Activated naive CD8-positive, alpha-beta T cell treated with anti-CD3 and anti-CD28 coated beads, Interleukin-2, amount 10 ng/mL, durations not matched to agents 7 days and 5 days (primary cell): Measurements from ENCODE around the gene PADI6. TPM values are rescaled to one million over a fixed set of nuclear protein-coding genes. Genes with fewer than 3 reads are reported as not detected.

Source experiments
- ATAC-seq: fragments of 150-1000 bp; cut with Tn5 transposase; one replicate; pipeline ENCODE4 v1.10.0; 2021; ENCODE audit warnings: low read depth, moderate library complexity
- POLR2A ChIA-PET: fragments of 350-600 bp; sonication (Branson Sonifier 250); formaldehyde crosslinking; loops from one replicate; lab custom pipeline; 2021; ENCODE audit warnings: antibody characterized with exemption; lab: Charles Lee
- DNase-seq: peaks from one replicate; pipeline ENCODE4 v3.0.0; 2021
- H3K27ac Mint-ChIP-seq: one replicate; pipeline ENCODE4 v1.8.0; 2022; ENCODE audit warnings: mild to moderate bottlenecking, mixed read lengths
- H3K27me3 Mint-ChIP-seq: one replicate; pipeline ENCODE4 v1.8.0; 2022; ENCODE audit warnings: mild to moderate bottlenecking, moderate library complexity, mixed read lengths
- H3K36me3 Mint-ChIP-seq: one replicate; pipeline ENCODE4 v1.8.0; 2021; ENCODE audit warnings: mild to moderate bottlenecking, mixed read lengths
- H3K4me1 Mint-ChIP-seq: one replicate; pipeline ENCODE4 v1.8.0; 2021; ENCODE audit warnings: mixed read lengths
- H3K4me3 Mint-ChIP-seq: one replicate; pipeline ENCODE4 v1.8.0; 2022; ENCODE audit warnings: mild to moderate bottlenecking, moderate library complexity, mixed read lengths
- H3K9me3 Mint-ChIP-seq: one replicate; pipeline ENCODE4 v1.8.0; 2021; ENCODE audit warnings: mixed read lengths
- total RNA-seq, 2 experiments: library from RNA; stranded (reverse); gene quantifications; one replicate each; pipeline ENCODE4 v1.2.3, GENCODE V29; 2021

The PADI6 gene
- total RNA-seq, 2 experiments from 2014 or later, result not detected

DNA sequence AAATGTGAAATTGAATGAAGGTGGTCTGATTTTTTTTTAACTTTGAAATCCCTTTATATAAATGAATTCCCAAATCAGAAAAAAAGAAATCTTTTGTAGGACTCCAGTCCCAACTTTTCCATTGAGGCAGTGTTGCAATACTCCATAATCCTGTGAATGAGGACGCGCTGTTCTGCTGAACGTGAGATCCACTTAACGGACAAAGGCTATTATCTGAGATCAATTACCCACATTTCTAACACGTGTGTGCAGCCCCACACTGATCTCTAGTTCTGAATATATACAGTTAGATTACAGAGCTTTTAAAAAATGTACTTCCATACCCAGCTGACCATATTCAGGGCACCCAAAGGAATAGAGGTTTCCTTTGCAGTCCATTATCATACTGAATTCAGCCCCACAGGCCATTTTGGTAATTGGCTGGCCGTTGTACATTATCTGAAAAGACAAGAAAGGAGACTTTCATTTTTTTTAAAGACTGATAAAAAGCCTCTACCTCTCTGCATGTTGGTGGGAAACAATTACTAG, 48.5 kb downstream of the PADI6 start:
- Mint-ChIP-seq H3K4me1 (peaks cover 11% of the 10 kb centered on the region), H3K27ac (no peak overlapping the region), H3K4me3 (no peak overlapping the region), H3K36me3 (peaks cover 25% of the 10 kb centered on the region), H3K27me3 (no peaks in the 10 kb centered on the region), H3K9me3 (no peaks in the 10 kb centered on the region)
- no peak for DNase-seq
- POLR2A ChIA-PET, result interaction anchor here (0.6 kb wide), 2 partner anchors 19 to 46 kb away, joined by 3 to 7 read pairs; no protein-coding TSS in a partner anchor
- no peak for ATAC-seq

DNA sequence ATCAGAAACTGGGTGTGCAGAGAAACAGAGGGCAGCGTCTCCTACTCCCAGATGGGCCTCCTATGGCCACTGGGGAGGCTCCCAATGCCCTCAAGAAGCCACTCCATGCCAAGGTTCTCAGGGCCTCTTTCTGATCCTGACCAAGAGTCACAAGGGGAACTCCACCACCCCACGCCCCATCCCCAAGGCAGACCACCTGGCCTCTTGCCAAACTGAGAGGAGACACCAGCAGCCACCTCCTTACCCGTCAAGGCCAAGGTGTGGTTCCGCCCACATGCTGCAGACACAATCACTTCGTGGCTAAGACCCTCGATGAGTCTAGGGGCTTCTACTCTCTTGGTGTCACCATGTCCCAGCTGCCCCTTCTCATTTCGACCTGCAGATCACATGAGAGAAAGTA, 50.5 kb downstream of the PADI6 start:
- H3K4me1 Mint-ChIP-seq, result peaks cover 5% of the 10 kb centered on the region
- ATAC-seq, result no peak

DNA sequence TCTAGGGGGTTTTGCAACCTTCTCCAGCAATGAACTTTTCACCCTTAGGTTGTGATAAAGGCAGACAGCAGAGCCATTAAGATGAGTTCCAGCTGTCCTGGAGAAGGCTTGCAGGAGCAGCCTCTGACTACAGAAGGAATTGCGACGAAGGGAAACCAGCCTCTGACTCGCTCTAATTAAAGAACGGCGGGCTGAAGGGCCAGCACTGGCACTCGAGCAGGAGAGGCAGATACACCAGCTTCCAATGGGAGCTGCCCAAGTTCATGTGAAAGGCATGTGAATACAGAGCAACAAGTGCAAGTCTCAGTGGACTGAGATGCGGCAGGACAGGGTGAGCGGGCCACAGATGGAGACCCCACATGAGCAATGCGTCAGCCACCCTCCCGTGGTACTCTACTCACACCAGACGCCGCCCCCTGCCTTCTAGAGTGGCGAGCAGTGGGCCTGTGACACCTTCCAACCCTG, 51.8 kb downstream of the PADI6 start:
- no peak for ATAC-seq
- H3K36me3 Mint-ChIP-seq, result peaks cover 19% of the 10 kb centered on the region
- H3K4me1 Mint-ChIP-seq, result peaks cover 5% of the 10 kb centered on the region
- H3K4me3 Mint-ChIP-seq, result no peak overlapping the region
- POLR2A ChIA-PET, result no interaction called here
- no peak overlapping the region for H3K27ac Mint-ChIP-seq
- H3K9me3 Mint-ChIP-seq, result no peaks in the 10 kb centered on the region
- H3K27me3 Mint-ChIP-seq, result no peaks in the 10 kb centered on the region
- no peak for DNase-seq

More for the DNA sequence above, 50.5 kb downstream of the PADI6 start:
- no peaks in the 10 kb centered on the region for H3K9me3 Mint-ChIP-seq
- POLR2A ChIA-PET, result interaction anchor here (1.0 kb wide), 1 partner anchor 10 kb away, joined by 4 read pairs; no protein-coding TSS in a partner anchor
- no peak overlapping the region for H3K27ac Mint-ChIP-seq
- no peaks in the 10 kb centered on the region for H3K27me3 Mint-ChIP-seq
- DNase-seq, result no peak
- H3K4me3 Mint-ChIP-seq, result no peak overlapping the region
- peaks cover 18% of the 10 kb centered on the region for H3K36me3 Mint-ChIP-seq

DNA sequence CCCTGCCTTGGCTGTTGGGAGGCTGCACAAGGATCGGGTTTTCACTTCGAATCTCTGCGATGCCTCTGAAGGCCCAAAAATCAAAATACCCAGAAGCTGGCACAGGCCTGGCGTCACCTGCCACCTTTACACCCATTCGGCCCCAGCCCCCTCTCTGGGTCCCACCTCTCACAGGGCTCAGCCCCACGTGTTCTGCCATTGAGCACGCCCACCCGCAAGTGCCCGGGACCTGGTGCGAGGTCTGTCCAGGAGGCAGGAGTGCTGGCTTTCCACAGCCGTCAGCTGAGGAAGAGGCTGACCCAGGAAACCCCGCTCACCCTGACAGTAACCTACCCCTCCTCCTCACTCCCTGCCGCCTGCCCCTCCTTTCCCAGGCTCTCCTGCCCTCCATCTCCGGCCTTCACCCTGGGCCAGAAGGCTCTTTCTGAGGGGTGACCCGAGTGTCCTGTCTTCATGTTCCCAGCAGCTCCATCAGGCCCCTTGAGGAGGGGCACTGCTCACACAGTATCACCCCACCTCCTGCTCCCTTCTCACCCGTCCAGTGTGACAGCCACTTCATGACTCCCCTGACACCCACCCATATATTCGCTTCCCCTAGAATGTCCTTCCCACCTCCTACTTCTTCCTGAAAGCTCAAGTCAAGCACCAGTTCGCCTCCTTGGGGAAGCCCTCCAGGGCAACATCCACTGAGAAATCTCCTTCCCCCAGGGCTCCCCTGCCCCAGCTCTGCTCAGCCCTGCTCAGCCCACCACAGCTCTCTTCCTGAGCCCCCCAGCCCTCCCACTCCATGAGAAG, 54.0 kb downstream of the PADI6 start:
- POLR2A ChIA-PET, result no interaction called here
- H3K36me3 Mint-ChIP-seq, result peaks cover 13% of the 10 kb centered on the region
- ATAC-seq (no peak), DNase-seq (no peak)
- H3K4me3 Mint-ChIP-seq, result no peak overlapping the region
- no peaks in the 10 kb centered on the region for H3K9me3 Mint-ChIP-seq
- no peak overlapping the region for H3K27ac Mint-ChIP-seq
- H3K27me3 Mint-ChIP-seq, result no peaks in the 10 kb centered on the region
- H3K4me1 Mint-ChIP-seq, result peaks cover 4% of the 10 kb centered on the region

DNA sequence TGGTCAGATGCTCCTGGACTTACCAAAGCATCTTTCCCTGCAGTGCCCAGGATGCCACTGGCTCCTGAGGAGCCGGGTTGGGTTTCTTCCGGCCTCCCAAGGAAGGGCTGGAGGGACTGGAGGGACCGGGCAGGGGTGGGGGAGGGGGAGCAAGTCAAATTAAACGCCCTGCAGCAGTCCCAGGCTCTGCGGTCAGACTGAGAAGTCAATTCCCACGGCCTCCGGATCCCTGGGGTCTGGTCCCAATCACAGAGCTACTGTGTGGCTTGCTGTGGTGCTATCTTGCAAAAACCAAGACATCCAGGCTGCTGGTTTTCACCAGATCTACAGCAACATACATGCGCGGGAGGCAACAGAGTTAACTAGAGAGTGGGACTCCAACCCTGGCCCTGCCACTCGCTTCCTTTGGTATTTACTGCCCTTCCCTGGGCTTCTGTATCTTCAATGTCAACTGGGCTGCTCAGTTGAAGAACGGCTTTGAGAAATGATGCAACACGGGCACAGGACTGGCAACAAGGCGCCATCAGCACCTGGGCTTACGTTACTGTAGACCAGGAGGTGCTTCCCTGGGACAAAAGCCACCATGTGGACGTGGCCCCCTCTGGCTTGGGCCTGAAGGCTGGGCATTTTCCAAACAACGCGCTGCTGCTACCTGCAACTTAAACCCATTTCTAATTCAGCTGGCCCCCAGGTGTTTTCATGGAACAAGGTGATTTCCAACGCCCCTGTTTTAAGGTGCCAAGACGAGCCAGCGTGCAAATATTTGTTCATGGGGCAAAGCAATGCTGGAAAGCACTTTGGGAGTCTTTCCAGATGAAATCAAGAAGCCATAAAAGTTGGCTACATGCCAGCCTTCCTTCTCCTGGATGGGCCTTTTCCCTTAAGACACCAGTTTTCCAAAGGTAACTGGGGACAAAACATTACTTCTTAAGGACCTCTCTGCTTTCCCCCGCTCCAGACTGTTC, 56.0 kb downstream of the PADI6 start:
- DNase-seq (no peak), ATAC-seq (no peak)
- peaks cover 12% of the 10 kb centered on the region for H3K36me3 Mint-ChIP-seq
- no peaks in the 10 kb centered on the region for H3K9me3 Mint-ChIP-seq
- no peak overlapping the region for H3K4me3 Mint-ChIP-seq
- H3K27me3 Mint-ChIP-seq, result no peaks in the 10 kb centered on the region
- H3K27ac Mint-ChIP-seq, result no peak overlapping the region
- peaks cover 8% of the 10 kb centered on the region for H3K4me1 Mint-ChIP-seq
- POLR2A ChIA-PET, result no interaction called here

DNA sequence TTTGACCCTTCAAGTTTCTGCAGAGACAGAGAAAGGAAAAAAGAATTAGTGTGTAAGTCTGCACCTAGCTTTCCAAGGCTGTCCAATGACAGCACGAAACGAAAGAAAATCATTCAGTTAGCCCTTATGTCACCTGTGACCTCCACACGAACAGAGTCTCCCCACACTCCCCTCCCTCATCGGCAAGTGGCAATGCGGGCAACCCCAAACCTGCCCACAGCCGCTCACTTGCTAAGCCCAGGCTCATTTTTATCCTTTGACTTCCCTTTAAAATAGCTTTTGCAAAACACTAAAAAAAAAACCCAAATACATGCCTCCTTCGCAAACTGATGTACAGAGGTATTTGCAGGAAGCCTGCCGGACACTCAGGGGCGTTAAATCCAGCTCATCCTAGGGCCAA, 57.2 kb downstream of the PADI6 start:
- no peak overlapping the region for H3K4me3 Mint-ChIP-seq
- POLR2A ChIA-PET, result no interaction called here
- no peak overlapping the region for H3K27ac Mint-ChIP-seq

DNA sequence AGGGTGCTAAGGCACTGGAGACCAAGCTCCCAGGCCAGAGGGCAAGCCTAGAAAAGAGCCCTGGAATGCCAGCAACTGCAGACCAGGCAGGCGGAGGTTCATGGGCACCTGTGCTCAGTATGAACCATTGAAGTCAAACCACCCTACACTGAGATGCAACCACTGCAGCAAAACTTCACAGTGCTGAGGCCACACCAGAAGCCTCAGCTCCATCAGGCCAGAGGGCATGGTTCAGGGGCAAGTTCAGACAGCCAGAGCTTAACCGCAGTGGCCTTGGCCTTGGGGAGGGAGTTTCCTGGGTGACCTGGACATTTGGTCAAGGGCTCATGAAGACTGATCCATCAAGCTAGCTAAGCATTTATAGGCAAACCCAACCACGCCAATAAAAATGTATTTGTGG, 60.4 kb downstream of the PADI6 start:
- POLR2A ChIA-PET, result interaction anchor here (0.8 kb wide), 1 partner anchor 10 kb away, joined by 4 read pairs; no protein-coding TSS in a partner anchor
- Mint-ChIP-seq H3K4me3 (no peak overlapping the region), H3K27ac (no peak overlapping the region), H3K36me3 (peaks cover 10% of the 10 kb centered on the region), H3K9me3 (no peaks in the 10 kb centered on the region), H3K4me1 (peaks cover 27% of the 10 kb centered on the region), H3K27me3 (no peaks in the 10 kb centered on the region)
- ATAC-seq (no peak), DNase-seq (no peak)

More for the DNA sequence above, 57.2 kb downstream of the PADI6 start:
- Mint-ChIP-seq H3K4me1 (peaks cover 11% of the 10 kb centered on the region), H3K27me3 (no peaks in the 10 kb centered on the region), H3K36me3 (peaks cover 8% of the 10 kb centered on the region), H3K9me3 (no peaks in the 10 kb centered on the region)
- DNase-seq (no peak), ATAC-seq (no peak)

DNA sequence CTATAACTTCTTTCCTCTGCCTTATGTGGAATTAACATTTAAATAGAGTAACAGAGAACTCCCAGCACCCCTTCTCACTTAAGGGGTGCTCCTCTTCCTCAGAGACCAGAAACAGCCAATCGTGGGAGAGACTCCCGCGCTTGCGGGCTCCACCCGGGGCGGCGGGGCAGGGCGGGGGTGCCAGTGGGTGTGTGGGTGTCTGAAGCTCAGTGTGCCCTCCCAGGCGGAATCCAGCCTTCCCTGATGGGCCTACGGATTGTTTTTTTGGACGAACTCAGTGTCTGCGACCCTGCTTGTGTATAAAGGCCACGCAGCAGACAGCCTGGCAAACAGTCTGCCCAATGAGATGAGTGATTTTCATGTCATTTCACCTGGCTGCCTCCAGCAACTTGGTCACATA, 61.3 kb downstream of the PADI6 start:
- Mint-ChIP-seq H3K9me3 (no peaks in the 10 kb centered on the region), H3K27ac (no peak overlapping the region), H3K36me3 (peaks cover 10% of the 10 kb centered on the region), H3K27me3 (no peaks in the 10 kb centered on the region), H3K4me1 (peaks cover 27% of the 10 kb centered on the region), H3K4me3 (no peak overlapping the region)
- POLR2A ChIA-PET, result no interaction called here
- ATAC-seq (no peak), DNase-seq (no peak)

DNA sequence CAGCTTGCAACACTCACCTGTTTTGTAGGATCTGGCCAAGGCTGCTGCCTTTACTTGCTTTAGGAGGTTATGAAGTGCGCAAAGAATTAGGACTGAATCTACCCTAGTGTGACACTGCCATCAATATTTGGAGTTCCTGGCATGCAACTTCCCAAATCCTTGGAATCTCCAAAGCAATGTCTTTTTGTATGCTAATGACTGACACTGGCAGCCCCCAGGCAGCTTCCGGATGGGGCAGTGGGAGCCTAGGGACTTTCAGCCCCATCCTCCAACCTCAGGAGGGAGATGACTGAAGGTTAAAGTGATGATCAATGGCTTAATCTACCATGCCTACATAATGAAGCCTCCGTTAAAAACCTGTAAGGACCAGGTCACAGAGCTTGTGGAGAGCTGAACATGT, 62.0 kb downstream of the PADI6 start:
- POLR2A ChIA-PET, result no interaction called here
- no peak for DNase-seq
- ATAC-seq, result no peak
- H3K27ac Mint-ChIP-seq, result peak overlapping the region; percentile 31
- no peaks in the 10 kb centered on the region for H3K27me3 Mint-ChIP-seq
- no peak overlapping the region for H3K4me3 Mint-ChIP-seq
- H3K36me3 Mint-ChIP-seq, result peaks cover 7% of the 10 kb centered on the region
- H3K4me1 Mint-ChIP-seq, result peaks cover 27% of the 10 kb centered on the region
- no peaks in the 10 kb centered on the region for H3K9me3 Mint-ChIP-seq

DNA sequence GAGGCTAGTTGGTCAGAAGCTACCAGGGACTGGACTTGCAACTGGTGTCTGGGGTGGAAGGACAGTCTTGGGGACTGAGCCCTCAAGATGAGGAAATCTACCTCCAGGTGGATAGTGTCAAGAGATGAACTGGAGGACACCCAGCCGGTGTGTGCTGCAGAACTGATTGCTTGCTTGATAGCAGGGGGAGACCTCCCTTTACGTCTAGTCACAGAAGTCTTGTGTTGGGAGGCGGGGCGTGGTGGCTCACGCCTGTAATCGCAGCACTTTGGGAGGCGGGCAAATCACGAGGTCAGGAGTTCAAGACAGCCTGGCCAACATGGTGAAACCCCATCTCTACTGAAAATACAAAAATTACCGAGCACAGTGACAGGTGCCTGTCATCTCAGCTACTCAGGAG, 62.6 kb downstream of the PADI6 start:
- peak overlapping the region; percentile 16 for H3K27ac Mint-ChIP-seq
- H3K36me3 Mint-ChIP-seq, result peaks cover 7% of the 10 kb centered on the region
- no peaks in the 10 kb centered on the region for H3K27me3 Mint-ChIP-seq
- H3K4me1 Mint-ChIP-seq, result peaks cover 27% of the 10 kb centered on the region
- H3K9me3 Mint-ChIP-seq, result no peaks in the 10 kb centered on the region
- POLR2A ChIA-PET, result no interaction called here
- peak overlapping the region; percentile 40 for H3K4me3 Mint-ChIP-seq
- no peak for DNase-seq
- no peak for ATAC-seq

DNA sequence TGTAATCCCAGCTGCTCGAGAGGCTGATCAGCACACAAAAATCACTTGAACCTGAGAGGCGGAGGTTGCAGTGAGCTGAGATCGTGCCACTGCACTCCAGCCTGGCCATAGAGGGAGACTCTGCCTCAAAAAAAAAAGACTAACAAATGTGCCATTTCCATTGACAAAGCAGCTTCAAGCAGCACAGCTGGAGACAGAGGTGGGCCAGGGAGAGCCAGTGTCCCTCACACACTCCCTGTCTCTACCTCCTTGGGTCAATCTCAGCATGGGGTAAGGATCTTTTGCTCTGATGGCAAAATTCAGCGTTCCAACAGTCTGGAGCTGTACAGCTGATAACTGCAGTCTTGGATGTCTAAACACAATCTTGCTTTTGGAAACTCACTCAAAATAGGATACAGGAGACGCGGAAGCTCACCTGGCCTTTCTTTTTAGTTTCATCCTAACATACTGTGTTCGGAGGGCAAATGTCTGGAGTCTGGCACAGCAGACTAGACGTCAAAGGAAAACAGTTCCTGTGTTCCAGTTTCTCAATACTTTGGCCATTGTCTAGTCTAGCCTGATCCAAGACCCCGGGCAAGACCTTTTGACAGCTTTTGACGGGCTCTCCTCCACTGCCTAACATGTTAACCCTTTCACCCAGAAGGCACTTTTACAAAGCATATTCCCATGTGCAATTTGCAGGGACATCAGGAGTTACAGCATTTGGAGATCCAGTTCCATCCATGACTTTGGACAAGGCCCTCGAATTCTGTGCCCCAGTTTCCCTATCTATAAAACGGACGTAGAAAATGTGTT, 64.6 kb downstream of the PADI6 start:
- Mint-ChIP-seq H3K4me1 (peaks cover 38% of the 10 kb centered on the region), H3K27ac (peak overlapping the region; percentile 74), H3K36me3 (peaks cover 7% of the 10 kb centered on the region), H3K9me3 (no peaks in the 10 kb centered on the region), H3K4me3 (peak overlapping the region; percentile 83), H3K27me3 (no peaks in the 10 kb centered on the region)
- no peak for ATAC-seq
- DNase-seq, result no peak
- POLR2A ChIA-PET, result no interaction called here

DNA sequence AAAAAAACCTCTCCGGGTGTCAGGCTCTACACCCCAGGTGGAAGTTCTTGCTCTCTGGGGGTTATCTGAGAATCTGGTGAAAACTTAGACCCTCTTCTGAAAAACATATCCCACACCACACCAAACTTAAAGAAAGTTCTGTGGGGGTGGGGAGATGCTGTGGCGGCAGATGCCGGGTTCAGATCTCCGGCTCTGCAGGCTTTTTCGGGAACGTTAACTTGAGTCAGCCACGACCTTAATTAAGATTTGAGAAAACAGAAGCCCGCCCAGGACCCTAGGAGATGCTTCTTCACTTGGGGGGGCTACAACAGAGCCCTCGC, 65.2 kb downstream of the PADI6 start:
- Mint-ChIP-seq H3K4me3 (peak overlapping the region; percentile 83), H3K27me3 (no peaks in the 10 kb centered on the region), H3K27ac (peak overlapping the region; percentile 74), H3K4me1 (peaks cover 40% of the 10 kb centered on the region), H3K36me3 (peaks cover 7% of the 10 kb centered on the region), H3K9me3 (no peaks in the 10 kb centered on the region)
- DNase-seq (no peak), ATAC-seq (no peak)
- POLR2A ChIA-PET, result interaction anchor here (2.7 kb wide), 1 partner anchor 81 kb away, joined by 14 read pairs; no protein-coding TSS in a partner anchor
